Amniotic stem cell (primary cell): ENCODE measurements around the gene PUS1.
"Not testable (repeated sequence)": the region's sequence is repeated elsewhere in the genome, so short reads cannot be mapped to it uniquely, and the experiment has no call there.

ENCODE experiments used
- DNase-seq: peaks from one replicate; lab custom pipeline; 2025; lab: John Stamatoyannopoulos, UW

The PUS1 gene

DNA sequence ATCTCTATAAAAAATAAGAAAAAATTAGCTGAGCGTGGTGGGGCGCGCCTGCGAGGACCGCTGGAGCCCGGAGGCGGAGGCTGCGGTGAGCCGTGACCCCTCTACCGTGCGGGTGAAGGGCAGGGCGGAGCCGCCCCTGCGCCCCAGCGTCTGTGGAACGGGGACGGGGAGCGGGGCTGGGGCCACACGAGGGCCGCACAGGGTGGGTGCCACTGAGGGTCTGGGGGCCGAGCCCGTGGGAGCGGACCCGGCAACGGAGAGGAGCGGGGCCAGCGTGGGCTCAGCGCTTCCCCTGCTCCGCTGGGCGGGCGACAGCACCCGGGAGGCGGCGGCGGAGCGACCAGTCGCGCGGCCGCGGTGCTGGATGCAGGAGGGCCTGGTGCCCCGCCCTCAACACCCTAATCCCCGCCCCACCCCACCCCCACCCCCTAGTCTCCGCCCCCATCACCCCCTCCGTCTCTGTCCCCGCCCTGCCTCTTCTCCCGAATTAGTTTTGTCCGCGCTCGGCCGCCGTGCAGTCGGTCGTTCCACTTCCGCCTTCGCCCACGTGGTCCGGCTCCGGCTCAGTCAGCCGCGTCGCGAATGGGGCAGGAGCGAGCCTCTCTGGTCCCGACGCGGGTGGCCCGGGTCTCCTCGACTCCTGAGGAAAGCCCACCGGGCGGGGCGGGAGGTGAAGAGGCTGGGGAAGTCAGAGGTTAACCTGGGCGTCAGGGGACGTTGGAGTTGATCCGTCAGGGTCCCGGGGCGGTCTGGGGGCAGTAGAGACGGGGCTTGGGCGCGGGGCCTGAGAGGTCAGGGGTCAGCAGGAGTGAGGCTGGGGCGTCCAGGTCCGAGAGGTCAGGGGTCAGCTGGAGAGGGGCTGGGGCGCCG is at the start of gene PUS1:
TSS of gene PUS1 (plus strand) at position 566 of the 870 bp plus-strand sequence. CDS start 447 bp downstream, outside the sequence.
- DNase-seq, result peak; percentile 92

DNA sequence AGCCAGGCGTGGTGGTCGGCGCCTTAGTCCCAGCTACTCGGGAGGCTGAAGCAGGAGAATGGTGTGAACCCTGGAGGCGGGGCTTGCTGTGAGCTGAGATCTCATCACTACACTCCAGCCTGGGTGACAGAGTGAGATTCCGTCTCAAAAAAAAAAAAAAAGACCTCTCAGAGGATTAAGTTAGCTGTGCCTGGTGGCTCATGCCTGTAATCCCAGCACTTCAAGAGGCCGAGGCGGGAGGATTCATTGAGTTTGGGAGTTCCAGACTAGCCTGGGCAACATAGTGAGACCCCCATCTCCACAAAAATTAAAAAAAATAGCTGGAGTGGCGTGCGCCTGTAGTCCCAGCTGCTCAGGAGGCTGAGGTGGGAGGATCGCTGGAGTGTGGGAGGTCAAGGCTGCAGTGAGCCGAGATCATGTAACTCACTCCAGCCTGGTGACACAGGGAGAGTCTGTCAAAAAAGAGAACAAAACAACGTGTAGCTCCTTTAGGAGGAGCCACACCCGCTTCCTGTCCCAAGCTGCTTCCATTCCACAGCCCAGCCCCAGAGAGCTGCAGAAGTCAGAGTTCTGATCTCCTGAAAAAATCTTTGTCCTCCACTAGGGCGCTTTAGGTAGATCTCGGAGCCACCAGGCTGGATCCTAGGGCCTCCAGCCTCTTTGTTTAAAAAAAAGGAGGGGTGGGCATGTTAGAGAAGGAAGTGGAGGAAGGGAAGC is 46.1 kb upstream of the PUS1 start:
- no peak for DNase-seq

DNA sequence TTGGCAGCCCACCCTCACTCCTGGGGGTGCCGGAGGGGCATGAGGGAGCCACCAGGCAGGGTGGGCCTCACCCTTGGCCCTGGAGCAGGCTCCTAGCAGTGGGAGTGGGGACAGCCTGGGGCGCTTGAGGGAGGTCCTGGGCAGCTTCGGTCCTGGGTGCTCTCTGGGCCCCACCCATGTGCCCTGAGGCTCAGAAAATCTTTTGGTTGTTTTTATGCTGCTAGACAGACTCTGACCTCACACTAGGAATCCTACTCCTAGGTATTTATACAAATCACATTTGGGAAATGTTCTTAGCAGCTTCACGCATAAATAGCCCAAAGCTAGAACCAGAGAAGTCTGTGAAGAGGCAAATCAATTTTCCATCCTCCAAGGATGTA is 45.6 kb upstream of the PUS1 start:
- DNase-seq, result no peak

DNA sequence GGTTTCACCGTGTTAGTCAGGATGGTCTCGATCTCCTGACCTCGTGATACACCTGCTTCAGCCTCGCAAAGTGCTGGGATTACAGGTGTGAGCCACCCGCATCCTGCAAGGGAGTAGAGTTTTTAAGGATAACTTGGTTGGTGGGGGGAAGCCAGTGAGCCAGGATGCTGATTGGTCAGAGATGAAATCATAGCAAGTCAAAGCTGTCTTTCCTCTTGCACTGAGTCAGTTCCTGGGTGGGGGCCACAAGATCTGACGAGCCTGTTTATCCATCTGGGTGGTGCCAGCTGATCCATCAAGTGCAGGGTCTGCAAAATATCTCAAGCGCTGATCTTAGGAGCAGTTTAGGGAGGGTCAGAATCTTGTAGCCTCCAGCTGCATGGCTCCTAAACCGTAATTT is 44.0 kb upstream of the PUS1 start:
- not testable (repeated sequence) for DNase-seq

DNA sequence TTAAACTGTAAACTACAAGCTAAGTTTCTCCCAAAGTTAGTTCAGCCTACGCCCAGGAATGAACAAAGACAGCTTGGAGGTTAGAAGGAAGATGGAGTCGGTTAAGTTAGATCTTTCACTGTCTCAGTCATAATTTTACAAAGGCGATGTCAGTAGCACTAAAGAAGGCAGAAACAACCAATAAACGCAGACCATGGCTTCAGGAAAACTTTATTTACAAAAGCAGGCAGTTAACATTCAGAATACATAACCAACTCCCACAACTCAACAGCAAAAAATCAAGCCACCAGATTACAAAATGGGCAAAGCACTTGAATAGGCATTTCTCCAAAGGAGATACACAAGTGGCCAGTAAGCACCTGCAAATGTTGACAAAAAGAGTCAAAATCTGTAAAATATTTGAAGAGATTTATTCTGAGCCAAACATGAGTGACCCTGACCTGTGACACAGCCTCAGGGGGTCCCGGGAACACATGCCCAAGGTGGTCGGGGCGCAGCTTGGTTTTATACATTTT is 43.5 kb upstream of the PUS1 start:
- no peak for DNase-seq

DNA sequence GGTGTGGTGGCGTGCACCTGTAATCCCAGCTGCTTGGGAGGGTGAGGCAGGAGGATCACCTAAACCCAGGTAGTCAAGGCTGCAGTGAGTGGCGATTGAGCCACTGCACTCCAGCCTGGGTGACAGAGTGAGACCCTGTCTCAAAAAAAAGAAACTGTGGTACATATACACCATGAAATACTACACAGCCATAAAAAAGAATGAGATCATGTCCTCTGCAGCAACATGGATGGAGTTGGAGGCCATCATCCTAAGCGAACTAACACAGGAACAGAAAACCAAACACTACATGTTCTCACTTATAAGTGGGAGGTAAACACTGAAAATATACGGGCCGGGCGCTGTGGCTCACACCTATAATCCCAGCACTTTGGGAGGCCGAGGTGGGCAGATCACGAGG is 37.4 kb upstream of the PUS1 start:
- DNase-seq, result not testable (repeated sequence)

DNA sequence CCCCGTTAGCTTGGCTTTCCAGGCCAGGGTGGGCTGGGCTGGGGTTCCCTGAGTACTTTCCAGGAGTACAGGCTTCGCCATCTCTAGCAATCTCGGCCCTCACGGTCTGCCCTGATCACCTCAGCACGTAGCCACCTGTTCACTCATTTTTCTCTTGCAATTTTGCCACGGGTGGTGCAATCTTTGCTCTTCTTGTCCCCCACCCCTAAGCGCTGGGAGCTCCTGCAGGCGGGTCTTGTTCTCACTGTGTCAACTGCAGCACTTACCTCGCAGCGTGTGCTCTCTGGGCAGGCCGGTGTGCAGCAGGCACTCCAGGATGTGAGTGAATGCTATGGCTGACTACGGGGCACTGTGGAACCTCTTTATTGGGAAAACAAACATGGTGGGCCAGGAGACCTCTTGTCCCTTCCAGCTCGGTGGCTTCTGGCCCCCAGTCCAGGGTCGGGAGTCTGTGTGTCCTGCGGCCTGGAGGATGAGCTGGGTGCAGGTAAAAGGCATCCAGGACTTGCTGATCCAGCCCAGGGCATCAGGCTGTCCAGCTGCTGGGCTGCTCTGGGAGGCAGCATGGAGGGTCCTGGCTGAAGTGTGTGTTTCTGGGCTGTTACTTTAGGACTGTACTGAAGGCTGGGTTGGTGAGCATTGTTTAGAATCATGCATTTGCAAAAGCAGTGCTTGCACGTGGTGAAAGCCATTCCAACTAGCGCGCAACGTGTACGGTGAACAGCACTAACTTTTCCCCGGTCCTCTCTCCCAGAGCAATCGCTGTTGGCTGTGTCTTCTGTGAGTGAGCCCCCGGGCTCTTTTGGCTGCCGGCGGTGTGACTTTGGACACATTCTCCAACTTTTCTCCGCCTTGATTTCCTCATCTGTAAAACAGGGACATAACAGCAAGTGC is 36.1 kb upstream of the PUS1 start:
- DNase-seq, result no peak

DNA sequence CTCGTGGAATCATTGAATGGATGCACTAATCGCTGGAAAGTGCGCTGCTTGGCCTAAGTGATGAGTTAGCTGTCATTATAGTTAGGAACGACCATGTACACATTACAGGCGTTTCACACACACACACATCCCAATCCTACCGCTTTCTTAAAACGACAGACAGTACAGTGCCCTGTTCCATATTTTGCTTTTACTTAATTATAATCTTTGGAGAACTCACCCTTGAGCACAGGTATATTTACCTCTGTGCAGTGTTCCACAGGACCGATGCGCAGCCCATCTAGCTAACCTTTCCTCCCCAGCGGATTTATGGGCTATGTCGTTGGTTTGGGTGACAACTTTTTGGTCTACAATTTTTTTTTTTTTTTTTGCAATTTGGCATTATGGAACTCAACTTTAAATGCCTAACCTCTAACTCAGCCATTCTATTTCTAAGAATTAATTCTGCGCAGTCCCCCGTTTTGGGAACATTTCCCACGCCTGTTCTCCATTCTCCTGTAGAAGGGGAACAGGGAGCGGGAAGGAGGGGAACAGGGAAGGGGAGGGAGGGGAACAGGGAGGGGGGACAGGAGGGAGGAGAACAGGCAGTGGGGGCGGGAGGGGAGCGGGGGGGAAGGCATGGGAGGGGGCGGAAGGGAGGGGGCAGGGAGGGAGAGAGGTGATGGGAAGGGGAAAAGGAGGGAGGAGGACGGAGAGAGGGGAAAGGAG is 35.3 kb upstream of the PUS1 start:
- no peak for DNase-seq

DNA sequence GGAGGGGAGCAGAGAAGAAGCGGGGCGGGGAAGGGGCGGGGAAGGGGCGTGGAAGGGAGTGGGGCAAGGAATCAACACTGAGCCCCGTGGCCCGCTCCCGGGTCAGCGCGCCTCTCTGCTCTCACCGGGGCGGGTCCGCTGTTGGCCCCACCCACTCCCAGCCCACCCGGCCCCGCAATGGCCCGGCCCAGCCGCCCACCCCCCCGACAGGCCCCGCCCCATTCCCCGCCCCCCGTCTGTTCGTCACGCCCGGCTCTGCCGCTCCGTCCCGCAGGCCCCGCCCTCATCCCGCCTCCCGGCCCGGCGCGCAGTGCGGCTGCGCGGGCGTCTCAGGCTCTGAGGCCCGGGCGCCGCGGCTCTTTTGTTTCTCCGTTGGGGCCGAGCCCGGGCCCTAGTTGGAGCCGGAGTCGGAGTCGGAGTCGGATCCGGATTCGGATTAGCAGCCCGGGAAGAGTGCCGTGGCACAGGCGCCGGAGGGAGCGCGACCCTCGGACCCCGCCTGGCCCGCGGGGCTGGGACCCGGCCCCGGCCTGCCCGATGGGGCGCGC is 34.7 kb upstream of the PUS1 start, which contains the start of gene ULK1:
TSS of gene ULK1 (plus strand) at position 310 of the 548 bp plus-strand sequence. CDS start 380 bp downstream, outside the sequence.
- peak; percentile 78 for DNase-seq

DNA sequence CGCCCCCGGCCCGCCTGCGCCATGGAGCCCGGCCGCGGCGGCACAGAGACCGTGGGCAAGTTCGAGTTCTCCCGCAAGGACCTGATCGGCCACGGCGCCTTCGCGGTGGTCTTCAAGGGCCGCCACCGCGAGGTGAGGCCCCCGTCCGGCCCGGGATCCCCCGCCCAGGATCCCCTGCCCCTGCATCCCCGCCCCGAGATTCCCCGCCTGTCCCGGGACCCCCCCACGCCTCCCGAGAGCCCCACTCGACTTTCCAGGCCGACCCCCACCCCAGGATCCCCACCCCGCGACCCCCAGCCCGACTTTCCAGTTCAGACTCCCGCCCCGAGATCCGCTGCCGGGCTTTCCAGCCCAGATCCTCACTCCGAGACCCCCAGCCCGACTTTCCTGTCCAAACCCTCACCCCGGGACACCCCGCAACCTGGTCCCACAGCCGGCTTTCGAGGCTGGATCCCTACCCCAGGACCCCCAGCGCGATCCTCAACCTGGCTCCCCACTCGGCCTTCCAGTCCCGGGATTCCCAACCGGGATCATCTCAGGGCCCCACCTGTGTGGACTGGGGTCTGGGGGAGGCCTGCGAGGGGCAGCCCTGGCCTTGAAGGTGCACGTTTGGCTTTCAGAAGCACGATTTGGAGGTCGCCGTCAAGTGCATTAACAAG is 34.0 kb upstream of the PUS1 start:
- DNase-seq, result no peak

DNA sequence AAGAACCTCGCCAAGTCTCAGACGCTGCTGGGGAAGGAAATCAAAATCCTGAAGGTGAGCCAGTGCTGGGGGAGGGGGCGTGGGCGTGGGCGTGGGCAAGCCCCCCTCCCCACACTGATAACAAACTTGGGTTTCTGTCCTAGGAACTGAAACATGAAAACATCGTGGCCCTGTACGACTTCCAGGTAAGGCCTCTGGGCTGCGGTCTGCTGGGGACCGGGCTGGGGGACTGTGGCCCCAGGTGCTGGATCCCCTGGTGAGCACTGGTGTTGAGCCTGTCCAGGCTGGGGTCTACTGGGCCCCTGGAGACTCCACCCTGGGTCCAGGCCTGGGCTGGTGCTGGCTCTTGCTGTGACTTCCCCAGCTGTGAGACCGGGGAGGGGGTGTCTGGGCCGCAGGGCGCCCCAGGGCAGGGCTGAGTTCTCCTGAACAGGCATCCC is 33.4 kb upstream of the PUS1 start:
- DNase-seq, result no peak

DNA sequence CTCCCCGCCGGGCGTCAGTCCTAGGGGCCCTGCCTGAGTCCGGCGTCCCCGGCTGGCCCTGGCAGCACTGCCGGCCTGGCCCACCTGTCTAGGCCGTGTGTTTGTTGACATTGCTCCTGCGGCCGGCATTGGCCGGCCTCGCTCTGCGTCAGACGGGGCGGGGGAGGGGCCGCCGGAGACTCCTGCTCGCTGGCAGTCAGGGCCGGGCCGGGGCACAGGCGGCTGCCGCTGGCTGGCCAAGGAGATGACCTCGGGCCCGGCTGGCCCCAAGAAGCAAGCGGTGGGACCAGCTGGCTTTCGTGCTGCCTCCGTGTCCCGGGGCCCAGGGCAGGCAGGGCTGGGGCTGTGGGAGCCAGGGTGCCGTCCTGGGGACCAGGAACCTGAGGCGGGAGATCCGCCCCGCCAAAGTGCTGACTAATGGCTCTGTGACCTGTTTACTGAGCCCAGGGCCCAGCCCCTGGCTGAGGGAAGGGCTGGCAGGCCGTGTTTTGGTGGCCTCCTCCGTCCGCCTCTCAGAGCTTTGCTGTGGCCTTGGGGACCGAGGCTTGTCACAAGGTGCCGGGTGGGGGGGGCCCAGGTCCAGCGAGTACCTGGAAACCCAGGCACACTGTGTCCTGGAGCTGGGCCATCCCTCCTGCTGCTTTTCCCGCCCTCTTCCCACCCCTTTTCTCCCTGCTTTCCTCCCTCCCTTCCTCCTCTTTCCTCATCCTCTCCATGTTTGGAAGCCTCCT is 32.8 kb upstream of the PUS1 start:
- DNase-seq, result peak; percentile 54

DNA sequence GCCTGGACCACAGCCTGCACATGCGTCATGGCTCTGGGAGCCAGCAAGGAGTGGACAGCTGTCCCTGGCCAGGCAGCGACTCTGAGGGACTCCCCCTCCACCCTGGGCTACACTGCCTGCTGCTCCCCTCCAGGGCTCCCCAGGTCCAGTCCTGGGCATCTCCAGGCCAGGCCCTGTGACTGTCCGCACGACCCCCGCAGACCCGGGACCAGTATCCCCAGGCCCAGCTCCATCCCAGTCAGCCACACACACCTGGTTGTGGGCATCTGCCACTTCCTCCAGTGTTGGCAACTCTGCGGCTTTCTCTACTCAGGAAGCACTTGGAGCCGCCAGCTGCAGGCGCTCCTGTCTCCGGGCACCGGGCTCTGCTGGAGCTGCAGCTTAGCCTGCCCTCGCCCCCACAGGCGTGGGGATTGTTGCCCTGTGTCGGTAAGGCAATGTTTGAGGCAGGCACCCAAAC is 32.2 kb upstream of the PUS1 start:
- no peak for DNase-seq

DNA sequence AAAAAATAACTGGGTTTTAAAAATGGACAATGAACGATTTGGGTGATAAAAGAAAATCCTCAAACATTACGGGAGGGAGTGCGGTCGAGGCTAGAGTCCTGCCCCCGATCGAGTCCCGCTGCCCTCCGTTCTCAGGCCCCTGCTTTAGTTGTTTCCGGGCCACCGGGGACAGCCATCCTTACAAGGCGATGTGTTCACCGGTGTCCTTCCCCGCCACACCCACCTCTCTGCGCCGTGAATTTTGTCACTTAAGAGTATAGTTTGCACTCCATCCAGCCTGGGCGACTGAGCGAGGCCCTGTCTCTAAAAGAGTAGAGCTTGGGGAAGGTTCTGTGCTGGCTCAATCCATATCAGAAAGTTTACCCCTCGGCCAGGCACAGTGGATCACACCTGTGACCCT is 31.8 kb upstream of the PUS1 start:
- no peak for DNase-seq

DNA sequence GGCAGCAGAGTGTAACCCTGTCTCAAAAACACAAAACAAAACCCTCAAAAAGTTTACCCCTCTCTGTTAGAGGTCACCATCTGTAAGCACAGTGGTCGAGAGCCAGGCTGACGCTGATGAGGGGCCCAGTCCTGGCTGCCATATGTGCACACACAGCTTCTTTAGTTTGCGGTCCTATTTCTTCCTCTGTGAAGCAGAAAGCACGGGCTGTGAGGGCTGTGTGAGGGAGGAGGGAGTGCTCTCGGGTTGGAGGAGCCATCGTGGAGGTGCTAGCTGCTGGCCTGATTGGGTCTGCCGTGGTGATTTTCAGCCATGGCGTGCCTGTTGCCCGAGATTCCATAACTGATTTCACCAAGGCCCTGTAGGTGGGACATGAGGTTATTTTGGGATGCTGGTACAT is 31.2 kb upstream of the PUS1 start:
- DNase-seq, result no peak

DNA sequence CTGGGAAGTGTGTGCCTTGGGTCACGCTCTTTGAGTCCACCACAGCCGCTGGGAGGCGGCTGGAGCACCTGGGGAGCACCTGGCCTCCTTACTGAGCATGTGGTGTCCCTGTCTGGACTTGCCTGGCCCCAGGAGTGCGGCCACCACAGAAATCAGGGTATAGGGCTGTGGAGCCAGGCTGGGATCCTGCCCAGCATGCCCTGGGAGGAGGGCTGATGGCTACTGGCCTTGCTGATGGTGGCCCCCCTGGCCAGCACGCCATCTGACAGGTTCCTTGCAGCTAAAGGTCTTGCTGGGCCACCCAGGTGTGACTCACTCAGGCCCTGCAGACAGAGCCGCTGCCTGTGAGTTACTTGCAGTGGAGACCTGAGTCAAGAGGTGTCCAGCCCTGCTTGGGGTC is 28.7 kb upstream of the PUS1 start:
- DNase-seq, result no peak

DNA sequence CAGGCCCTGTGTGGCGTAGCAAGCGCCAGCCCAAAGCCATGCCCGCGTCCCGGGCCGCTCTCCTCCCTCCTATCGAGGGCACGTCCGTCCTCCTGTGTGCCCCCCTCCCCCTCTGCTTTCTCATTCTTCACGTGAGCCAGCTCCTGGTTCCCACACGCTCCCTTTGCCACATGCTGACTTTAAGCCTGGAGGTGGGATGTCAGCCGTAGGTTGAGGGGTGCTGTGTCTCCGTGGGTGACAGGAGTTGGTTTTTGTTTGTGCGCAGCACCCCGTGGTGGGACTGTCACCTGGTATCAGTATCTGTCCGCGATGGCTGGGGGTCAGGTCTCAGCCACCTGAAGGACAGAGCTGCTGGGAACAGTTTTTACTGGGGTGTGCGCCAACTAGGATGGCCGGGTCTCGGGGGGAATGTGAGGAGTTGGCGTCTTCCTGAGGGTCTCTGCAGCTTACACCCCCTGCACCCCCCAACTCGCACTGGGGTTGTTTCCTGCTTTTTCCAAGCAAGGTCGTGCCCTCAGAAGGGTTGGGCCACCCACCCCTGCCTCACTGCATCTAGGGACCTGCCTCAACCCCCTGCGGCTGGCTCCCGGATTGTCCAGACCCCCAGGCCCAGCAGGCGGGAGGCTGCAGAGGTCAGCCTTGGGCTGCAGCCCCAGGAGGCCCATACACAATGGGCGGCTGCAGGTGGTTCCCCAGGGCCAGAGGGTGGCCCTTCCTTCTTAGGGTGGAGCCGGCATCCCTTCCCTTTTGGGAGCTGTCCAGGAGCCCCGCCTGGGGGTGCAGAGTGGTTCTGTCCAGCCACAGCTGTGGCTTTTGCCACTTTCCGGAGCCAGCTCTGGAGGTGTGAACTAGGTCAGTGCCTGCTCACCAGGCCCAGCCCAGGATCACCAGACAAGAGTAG is 27.4 kb upstream of the PUS1 start:
- no peak for DNase-seq
